AG04450 (cell line): ENCODE data around the gene FOXD1. TPM values are rescaled to one million over a fixed set of nuclear protein-coding genes. Genes with fewer than 3 reads are reported as not detected.

Experiments used
- CTCF ChIA-PET: fragments of 300-600, 350-600 bp; formaldehyde crosslinking; extraction: SDS; loops from one replicate; lab custom pipeline; 2022; ENCODE audit warnings: antibody characterized with exemption, inconsistent platforms; lab: Charles Lee
- POLR2A ChIA-PET: fragments of 350-600 bp; formaldehyde crosslinking; extraction: SDS; loops from one replicate; lab custom pipeline; 2021; ENCODE audit warnings: antibody characterized with exemption, inconsistent platforms; lab: Yijun Ruan, JAX
- DNase-seq: peaks from one replicate; pipeline ENCODE4 v3.0.0-alpha.2; 2011; ENCODE audit warnings: low read depth, low spot score
- H3K27ac ChIP-seq: one replicate; pipeline ENCODE4 v1.5.1; 2012; ENCODE audit warnings: low read depth, low read length, control low read depth
- H3K27me3 ChIP-seq: one replicate; pipeline ENCODE4 v1.6.0; 2012; ENCODE audit warnings: low read length; ENCODE audit not compliant: control insufficient read depth, insufficient read depth
- H3K4me3 ChIP-seq: 2 replicates; pipeline ENCODE4 v1.5.1; 2011; ENCODE audit warnings: mild to moderate bottlenecking, low read depth, low read length, control low read depth
- H3K9me3 ChIP-seq: 2 replicates; pipeline ENCODE4 v1.5.1; 2012; ENCODE audit warnings: low read length; ENCODE audit not compliant: control insufficient read depth, insufficient read depth
- polyA plus RNA-seq: library from polyadenylated mRNA; depleted of rRNA; stranded (reverse); fragments of >200 nt; gene quantifications from 2 replicates; pipeline ENCODE4 v1.2.3, GENCODE V29; 2011; rRNA removed
- TF ChIP-seq, protein P1 (sequence below): IDR thresholded peaks from 2 replicates; pipeline ENCODE4 v1.5.1; 2011; ENCODE audit warnings: low read depth, low read length, control low read depth, inconsistent platforms

Gene FOXD1
- polyA plus RNA-seq, 1 experiment = 8.4 TPM

GRCh38 chr5:73405691-73406090 lies 42.9 kb downstream of the FOXD1 start:
- no peaks in the 10 kb centered on the region for H3K27me3 ChIP-seq
- ChIA-PET CTCF (interaction anchor here (1.4 kb wide), 1 partner anchor 14 kb away, joined by 4 read pairs; no protein-coding TSS in a partner anchor), POLR2A (interaction anchor here (0.7 kb wide), 1 partner anchor 12 kb away, joined by 4 read pairs; no protein-coding TSS in a partner anchor)
- no peak overlapping the region for H3K27ac ChIP-seq
- no peak for DNase-seq
- no peak overlapping the region for H3K4me3 ChIP-seq
- no peaks in the 10 kb centered on the region for H3K9me3 ChIP-seq
- TF ChIP-seq, protein P1, sequence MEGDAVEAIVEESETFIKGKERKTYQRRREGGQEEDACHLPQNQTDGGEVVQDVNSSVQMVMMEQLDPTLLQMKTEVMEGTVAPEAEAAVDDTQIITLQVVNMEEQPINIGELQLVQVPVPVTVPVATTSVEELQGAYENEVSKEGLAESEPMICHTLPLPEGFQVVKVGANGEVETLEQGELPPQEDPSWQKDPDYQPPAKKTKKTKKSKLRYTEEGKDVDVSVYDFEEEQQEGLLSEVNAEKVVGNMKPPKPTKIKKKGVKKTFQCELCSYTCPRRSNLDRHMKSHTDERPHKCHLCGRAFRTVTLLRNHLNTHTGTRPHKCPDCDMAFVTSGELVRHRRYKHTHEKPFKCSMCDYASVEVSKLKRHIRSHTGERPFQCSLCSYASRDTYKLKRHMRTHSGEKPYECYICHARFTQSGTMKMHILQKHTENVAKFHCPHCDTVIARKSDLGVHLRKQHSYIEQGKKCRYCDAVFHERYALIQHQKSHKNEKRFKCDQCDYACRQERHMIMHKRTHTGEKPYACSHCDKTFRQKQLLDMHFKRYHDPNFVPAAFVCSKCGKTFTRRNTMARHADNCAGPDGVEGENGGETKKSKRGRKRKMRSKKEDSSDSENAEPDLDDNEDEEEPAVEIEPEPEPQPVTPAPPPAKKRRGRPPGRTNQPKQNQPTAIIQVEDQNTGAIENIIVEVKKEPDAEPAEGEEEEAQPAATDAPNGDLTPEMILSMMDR = no peak

GRCh38 chr5:73399775-73400174 lies 48.8 kb downstream of the FOXD1 start:
- Histone ChIP-seq H3K9me3 (no peaks in the 10 kb centered on the region), H3K4me3 (no peak overlapping the region), H3K27ac (no peak overlapping the region), H3K27me3 (no peaks in the 10 kb centered on the region)
- CTCF ChIA-PET = interaction anchor here (1.0 kb wide), 1 partner anchor 184 kb away, joined by 3 read pairs; no protein-coding TSS in a partner anchor
- POLR2A ChIA-PET = interaction anchor here (0.6 kb wide), 1 partner anchor 17 kb away, joined by 3 read pairs; no protein-coding TSS in a partner anchor
- TF ChIP-seq, protein P1 = no peak
- DNase-seq = no peak

Other genes starting within 250 kb of the FOXD1 start
- gene BTF3, start 49.7 kb upstream of the FOXD1 start, polyA plus RNA-seq = 707 and 755 TPM in 2 replicates
- gene ANKRA2, start 116.9 kb upstream of the FOXD1 start, polyA plus RNA-seq = 24.9 and 39.6 TPM in 2 replicates
- gene UTP15, start 117.0 kb upstream of the FOXD1 start, polyA plus RNA-seq = 11.3 and 15.3 TPM in 2 replicates
- gene ARHGEF28, start 177.4 kb upstream of the FOXD1 start, polyA plus RNA-seq = 8.8 and 10.0 TPM in 2 replicates